ENCODE data around the gene IQCE.

DNA sequence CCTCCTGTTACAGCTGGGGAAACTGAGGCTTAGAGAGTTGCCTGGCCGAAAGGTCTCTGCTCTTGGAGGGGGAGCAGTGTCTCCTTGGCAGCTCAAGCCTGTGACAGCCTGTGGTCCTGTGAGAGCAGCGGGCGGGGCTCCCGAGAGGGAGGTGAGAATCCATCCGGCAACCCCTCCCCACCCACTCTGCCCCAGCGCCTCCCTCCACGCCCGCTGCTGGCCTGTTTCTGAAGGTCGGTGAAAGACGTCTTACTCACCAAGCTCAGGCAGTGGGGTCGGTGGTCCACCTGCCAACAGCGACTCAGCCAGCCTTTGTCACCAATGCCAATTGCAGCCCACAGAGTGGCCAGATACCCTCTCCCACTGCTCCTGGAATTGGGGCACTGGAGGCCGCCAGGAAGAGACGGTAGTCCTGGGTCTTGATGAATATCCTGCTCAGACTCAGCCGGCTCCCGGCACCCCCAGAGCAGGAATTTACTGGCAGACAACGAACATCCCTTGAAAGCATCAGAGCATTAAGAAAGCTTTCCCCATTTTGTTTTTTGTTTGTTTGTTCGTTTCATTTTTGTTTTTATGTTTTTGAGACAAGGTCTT, 65.6 kb downstream of the IQCE start:
- TF ChIP-seq, protein P1, sequence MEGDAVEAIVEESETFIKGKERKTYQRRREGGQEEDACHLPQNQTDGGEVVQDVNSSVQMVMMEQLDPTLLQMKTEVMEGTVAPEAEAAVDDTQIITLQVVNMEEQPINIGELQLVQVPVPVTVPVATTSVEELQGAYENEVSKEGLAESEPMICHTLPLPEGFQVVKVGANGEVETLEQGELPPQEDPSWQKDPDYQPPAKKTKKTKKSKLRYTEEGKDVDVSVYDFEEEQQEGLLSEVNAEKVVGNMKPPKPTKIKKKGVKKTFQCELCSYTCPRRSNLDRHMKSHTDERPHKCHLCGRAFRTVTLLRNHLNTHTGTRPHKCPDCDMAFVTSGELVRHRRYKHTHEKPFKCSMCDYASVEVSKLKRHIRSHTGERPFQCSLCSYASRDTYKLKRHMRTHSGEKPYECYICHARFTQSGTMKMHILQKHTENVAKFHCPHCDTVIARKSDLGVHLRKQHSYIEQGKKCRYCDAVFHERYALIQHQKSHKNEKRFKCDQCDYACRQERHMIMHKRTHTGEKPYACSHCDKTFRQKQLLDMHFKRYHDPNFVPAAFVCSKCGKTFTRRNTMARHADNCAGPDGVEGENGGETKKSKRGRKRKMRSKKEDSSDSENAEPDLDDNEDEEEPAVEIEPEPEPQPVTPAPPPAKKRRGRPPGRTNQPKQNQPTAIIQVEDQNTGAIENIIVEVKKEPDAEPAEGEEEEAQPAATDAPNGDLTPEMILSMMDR (IDR thresholded peaks at IDR 0.05), result no peak
- no peak for TF ChIP-seq EZH2 (IDR thresholded peaks at IDR 0.05; ENCODE audit: borderline replicate concordance, insufficient read depth, low read depth, low read length, poor library complexity, severe bottlenecking)
